RPMI8226 (cell line): ENCODE results near the gene ADAMTS12.

ENCODE experiments used
- DNase-seq: peaks from one replicate; pipeline ENCODE4 v3.0.0-alpha.2; 2015

Gene ADAMTS12

GRCh38 chr5:33840927-33841547 is 50.8 kb downstream of the ADAMTS12 start:
- no peak for DNase-seq

DNA sequence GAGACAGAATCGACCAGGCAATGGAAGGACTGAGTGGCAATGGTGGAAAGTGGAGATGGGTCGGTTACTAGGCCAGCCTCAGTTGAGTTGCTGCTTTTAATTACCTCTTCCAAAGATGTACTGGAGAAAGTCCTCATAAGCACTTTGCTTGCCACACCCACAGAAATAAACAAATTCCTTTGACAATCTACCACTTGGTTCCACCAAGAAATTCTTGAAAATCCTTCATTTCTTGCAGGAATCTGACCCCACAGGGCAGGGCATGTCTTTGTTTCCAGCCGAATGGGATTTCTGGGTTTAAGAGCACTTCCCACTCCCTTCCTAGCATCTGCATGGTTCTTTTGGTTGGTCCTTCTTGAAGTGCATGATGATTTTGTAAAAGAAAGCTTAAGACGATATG is 54.5 kb downstream of the ADAMTS12 start:
- DNase-seq = no peak

GRCh38 chr5:33834334-33834733 is 57.5 kb downstream of the ADAMTS12 start:
- DNase-seq = no peak

GRCh38 chr5:33833237-33833575 is 58.6 kb downstream of the ADAMTS12 start:
- DNase-seq = no peak

DNA sequence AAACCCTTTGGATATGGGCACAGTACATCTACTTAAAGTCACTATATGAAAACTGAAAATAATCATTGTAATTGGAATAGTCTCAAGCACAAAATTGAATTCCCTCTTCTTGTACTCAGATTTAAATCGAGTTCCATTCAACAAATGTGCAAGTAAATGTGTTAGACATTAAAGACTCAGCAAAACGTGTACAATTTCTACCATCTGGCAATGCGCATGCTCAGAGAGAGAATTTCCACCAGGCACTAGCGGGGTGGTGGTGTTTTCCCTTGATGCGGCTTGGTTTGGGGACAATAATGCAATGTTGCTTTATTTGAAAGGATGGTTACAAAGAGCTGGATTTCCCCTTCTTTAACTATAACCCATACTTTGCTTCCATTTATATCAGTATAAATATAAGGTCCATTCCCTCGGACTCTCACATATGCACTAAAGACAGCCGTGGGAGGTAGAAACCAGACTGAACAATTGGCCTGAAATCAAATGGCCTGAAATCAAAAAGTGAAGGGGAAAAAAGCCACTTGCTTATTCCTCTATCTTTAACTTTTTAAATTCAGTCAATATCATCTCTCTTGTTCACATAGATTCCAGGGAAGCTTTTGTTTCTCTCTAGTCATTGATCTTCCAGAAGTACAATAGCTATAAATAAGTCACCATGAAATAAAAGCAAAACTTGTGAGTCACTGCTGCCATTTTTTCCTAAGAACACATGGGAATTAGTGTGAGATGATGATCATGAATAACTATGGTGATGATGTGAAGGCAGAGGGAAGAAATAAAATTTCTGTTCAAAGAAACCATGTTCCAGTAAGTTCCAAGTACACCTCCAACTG is 59.2 kb downstream of the ADAMTS12 start:
- DNase-seq = no peak

DNA sequence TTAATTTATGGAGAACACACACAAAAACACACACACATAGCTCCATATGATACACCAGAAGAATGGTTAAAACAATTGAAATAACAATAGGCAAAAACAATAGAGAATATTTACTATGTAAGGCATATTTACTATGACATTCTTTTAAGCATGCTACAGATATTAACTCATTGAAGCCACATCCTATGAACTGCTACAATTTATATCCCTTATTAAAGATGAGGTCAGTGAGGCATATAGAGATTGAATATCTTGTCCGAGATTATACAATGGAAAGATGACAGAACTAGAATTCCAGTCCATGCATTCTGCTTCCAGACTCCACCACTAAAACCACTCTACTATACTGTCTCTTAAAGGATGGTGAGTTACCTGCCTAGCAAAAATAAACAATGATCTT is 60.7 kb downstream of the ADAMTS12 start:
- DNase-seq = no peak

DNA sequence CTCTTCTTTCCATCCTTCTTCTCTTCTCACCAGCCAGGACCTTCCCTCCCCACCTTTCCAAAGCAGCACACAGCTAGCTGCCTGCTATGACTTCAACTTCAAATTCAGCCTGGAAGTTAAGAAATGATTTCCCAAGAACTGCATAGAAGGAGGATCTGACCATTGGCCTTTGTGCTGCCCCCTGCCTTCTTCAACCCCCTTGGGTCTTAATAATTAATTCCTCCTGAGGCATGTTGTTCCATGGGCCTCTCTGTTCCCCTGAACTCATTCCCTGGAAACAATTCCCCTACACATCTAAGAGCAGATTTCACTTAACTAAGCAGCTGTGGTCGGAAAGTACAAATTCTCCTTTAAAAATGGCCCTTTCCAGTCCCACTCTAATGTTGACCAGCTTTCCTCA is 62.4 kb downstream of the ADAMTS12 start:
- no peak for DNase-seq

DNA sequence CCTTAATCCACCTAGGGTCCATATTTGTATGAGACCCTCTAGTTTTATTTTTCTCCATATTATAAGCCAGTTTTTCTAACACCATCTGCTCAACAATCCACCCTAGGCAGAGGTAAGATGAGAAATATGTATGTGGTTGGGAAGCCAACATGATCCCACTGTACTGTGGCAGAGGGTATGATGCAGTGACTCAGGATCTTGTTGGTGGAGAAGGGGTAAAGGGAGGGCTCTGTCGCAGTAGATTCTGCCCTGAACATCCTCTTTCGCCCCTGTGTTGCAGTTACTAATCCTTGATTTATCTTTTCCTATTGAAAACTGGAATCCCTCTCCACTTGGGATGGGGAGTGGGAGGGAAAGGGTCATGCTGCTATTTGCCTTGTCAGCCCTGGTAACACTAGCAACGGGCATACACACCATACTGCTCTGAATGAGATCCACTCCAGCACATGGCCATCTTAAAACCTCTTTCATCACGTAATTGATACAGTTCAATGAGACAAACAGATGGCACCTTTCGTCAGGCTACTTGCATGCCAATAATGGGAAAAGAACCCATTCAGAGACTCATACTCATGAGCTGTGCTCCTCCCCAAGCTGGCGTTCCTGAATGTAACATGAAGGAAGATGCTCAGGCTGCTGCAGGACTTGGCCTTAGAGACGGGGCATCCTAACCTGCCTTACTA is 63.0 kb downstream of the ADAMTS12 start:
- no peak for DNase-seq

GRCh38 chr5:33827885-33828284 is 63.9 kb downstream of the ADAMTS12 start:
- no peak for DNase-seq

DNA sequence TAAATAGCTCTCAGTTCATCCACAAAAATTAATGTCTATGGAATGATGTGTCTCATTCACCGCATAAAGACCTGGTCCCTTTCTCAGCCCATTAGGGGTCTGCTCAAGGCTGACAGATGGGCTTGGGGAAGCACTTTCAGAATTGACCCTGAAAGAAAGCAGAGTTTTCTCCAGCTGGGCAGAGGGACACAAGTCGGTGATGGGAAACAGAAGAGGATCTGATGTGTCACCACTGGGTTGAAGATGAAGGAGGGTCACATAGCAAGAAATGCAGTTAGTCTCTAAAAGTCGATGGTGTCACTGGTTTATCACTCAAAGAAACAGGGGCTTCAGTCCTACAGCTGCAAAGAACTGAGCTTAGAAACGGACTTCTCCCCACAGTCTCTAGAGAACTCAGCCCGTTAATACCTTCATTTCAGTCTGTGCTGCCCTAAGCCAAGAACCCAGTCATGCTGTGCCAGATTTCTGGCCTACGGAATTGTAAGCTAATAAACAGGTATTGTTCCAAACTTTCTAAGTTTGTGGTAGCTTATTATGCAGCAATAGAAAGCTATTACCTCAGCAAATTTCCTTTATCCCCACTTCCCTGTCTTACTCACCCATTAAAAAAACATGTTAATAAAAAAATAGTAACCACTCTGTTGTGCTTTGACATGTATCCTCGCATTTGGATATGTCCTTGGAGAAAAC is 64.6 kb downstream of the ADAMTS12 start:
- DNase-seq = no peak

DNA sequence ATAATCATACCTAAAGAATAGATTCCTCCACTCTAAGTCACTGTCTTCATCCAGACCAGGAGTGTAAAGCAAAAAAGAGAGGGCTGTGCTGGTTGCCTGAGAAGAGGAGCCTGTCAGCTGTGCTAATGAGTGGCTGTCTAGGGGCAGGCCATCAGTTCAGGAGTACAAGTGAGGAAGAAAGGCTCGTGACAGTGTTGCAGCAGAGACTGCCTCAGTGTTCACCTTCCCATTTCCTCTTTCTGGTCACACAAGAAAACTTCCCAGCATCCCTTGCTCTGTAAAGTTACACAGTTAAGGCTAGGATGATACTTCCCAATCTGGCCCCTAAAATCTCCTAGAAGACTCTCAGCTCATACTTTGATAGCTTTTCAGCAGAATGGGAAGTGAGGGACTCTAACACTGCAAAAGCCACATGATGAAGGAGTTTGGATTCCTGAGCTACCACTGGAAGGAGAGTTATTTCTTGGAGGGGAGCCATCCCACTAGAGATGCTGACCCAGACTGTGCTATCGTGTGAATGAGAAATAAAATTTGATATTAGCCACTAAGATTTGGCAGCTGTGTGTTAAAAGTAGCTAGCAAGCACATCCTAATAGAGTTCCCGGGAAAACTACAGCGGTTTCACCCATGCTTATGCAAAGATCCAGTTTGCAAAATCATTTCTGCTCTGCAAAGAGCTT is 67.1 kb downstream of the ADAMTS12 start:
- no peak for DNase-seq

GRCh38 chr5:33817301-33817700 is 74.5 kb downstream of the ADAMTS12 start:
- DNase-seq = no peak

DNA sequence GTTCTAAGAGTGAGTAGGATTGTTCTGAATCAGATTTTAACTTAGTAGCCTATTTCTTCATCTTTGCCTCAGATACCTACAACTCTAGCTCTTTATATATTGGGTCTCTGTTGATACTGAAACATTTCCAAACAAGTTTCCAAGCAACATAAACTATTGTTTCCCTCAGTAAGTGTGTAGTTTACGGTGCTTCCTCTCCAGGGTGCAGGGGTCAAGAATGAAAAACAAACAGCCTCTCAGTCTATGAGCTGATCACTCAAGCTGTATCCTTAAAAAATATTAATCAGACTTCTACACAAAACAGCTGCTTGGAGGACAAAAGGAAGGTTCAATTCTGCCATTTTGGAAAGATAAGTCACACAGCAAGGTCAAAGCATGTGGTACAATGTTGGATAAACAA is 75.0 kb downstream of the ADAMTS12 start:
- DNase-seq = no peak

DNA sequence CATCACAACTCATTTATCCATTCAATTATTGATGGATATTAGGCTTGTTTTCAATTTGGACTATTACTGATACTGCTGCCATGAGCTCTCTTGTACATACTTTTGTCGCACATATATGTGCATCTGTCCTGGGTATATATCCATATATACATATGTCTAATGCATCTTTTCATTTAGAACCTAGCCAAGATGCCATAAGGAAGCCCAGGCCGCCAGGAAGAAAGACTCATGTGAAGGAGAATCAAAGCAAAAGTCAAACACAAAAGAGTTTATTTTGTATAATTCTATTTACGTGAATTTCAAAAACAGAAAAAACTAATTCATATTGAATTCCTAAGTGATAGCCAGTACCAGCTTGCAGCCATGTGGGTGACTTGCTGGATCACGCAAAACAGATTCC is 79.0 kb downstream of the ADAMTS12 start:
- no peak for DNase-seq

GRCh38 chr5:33810491-33811120 is 81.2 kb downstream of the ADAMTS12 start:
- DNase-seq = no peak

DNA sequence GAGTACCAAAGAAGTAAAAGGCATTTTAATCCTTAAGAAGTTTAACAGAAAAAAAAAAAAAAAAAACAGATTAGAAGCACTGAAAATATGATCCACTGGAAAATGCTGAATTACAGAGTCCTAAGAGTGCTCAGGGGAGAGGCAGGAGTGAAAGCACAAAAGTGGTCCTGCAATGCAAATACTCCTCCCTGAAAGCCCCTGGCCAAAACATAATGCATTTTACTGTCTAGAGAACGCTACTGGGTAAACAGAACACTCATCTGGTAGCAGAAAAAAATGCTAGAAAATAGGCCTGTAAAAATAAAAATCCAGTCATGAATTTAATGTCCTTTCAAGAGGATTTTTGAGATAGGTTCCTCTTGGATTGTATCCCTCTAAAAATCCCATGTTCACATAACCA is 81.9 kb downstream of the ADAMTS12 start:
- DNase-seq = no peak

DNA sequence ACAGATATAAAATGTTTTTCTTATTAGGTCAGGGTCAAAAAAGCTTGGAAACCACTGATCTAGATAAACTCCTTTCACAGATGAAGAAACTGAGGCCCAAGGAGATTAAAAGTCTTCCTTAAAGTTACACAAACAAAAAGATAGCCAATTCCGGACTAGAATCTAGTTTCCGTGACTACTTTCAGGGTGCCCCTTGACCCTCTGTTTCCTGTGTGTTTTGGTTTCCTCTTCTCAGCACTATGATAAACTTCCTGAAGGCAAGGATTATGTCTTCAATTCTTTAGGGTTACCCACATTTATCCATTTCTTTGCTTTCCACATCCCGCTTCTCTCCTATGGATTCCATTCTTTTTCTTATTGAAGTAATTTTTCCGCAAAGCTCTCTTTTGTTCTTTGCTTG is 83.1 kb downstream of the ADAMTS12 start:
- no peak for DNase-seq

GRCh38 chr5:33807771-33808170 is 84.0 kb downstream of the ADAMTS12 start:
- no peak for DNase-seq

GRCh38 chr5:33806738-33807442 is 84.9 kb downstream of the ADAMTS12 start:
- no peak for DNase-seq

- no peak for DNase-seq
These were observed 90.5 kb downstream of the ADAMTS12 start for GRCh38 chr5:33801292-33801691.

- DNase-seq = no peak
These were observed 91.4 kb downstream of the ADAMTS12 start for GRCh38 chr5:33800241-33800950.
